ENCODE data around the gene CTIF.

DNA sequence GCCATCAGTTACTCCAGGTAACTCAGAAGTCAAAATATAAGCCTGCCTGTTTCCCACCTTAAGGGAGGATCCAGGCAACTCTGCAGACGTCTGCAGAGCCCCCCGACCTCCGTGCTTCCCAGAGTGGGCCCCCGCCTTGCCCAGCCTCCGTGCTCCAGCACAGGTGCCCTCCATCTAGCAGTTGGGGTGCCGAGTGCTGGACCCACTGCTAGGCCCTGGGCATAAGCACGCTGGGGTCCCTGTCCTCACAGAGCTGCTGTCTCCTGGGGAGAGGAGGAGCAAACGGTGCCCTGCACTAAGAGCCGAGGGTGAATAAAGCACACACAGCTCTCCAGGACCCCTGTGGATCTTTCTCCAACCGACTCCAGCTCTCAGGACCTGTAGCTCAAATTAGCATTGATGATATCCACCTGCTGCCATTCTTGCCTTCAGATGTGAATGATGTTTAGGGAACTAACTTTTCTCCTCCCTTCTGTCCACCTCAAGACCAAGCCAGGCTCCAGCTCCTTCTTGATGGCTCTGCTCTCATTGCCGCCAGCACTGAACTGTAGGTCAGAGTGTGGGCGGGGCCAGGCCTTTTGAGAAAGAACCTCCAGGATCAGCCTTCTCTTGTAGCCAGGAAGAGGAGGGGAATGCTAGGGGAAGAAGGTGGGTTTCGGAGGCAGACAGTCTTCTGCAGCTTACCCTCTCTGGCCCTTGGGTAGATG is 290.8 kb downstream of the CTIF start:
- TF ChIP-seq EZH2phosphoT487 (IDR thresholded peaks at IDR 0.05; ENCODE audit: borderline replicate concordance, low read depth, low read length) (no peak), CTCF (conservative IDR thresholded peaks at IDR 0.05; ENCODE audit: low read length) (no peak)

All from OCI-LY7 (cell line).